Measurements from ENCODE around the gene IZUMO2.

DNA sequence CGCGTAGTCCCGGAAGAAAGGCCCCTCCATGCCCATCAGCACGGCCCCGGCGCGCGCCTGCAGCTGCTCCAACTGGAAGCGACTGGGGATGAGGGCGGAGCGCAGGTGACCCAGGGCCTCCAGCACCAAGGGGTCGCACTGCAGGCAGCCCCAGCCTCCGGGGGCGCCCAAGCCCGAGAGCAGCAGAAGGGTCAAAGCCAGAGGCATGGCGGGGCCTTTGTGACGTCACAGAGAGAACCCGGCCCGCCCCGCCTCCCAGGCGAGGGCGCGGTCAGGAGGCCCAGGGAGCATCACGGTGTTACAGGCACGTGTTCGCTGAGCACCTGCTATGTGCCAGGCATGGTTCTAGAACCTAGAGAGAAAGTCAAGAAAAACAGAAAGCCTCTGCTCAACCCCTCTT, at the start of gene IZUMO2:
- TF ChIP-seq POLR2A (IDR thresholded peaks at IDR 0.05; ENCODE audit: low read length), result no peak
- TF ChIP-seq GATA1 (IDR thresholded peaks at IDR 0.05; ENCODE audit: low read depth, low read length), result no peak

Measured in erythroblast (primary cell).